K562 (cell line): ENCODE data around the gene TRAPPC4. TPM values are rescaled to one million over a fixed set of nuclear protein-coding genes. Genes with fewer than 3 reads are reported as not detected.

ENCODE experiments used
- ARHGAP35 ChIP-seq: fragments of 450-650 bp; IDR thresholded peaks from 2 replicates; pipeline ENCODE4 v1.6.1; 2018; ENCODE audit not compliant: partially characterized antibody
- CBX1 ChIP-seq: sonication (generic); IDR thresholded peaks from 2 replicates; pipeline ENCODE4 v1.6.1; 2016; ENCODE audit warnings: antibody characterized with exemption, low read depth, mild to moderate bottlenecking
- DACH1 ChIP-seq: fragments of 450-650 bp; IDR thresholded peaks from 2 replicates; pipeline ENCODE4 v1.6.1; 2018; ENCODE audit not compliant: partially characterized antibody
- PTBP1 ChIP-seq: fragments of 200-400 bp; formaldehyde crosslinking; IDR thresholded peaks from 2 replicates; pipeline ENCODE4 v1.6.1; 2017; ENCODE audit warnings: low read depth, low read length
- PTTG1 ChIP-seq: fragments of 450-650 bp; IDR thresholded peaks from 2 replicates; pipeline ENCODE4 v1.6.1; 2016; ENCODE audit warnings: low read depth, mild to moderate bottlenecking, missing genetic modification characterization, missing compliant biosample characterization
- ZNF263 ChIP-seq: sonication (generic); formaldehyde crosslinking; IDR thresholded peaks from 2 replicates; pipeline ENCODE4 v1.8.0; 2022; ENCODE audit warnings: mild to moderate bottlenecking, missing genetic modification reagents, borderline replicate concordance
- polyA plus RNA-seq, 8 experiments: library from polyadenylated mRNA; depleted of rRNA in 4 of 8; stranded (reverse) in 5 of 8; unstranded in 3 of 8; fragments of >200 nt; fragmentation: Nextera tagmentation in 2 of 8; fragmentation: Illumina TruSeq in 1 of 8; extraction: Ambion mirVana in 2 of 8; extraction: Trizol in 1 of 8; gene quantifications; 2 replicates each; pipeline versions ENCODE4 v1.2.1 to v1.2.3, GENCODE V29; 2011 to 2014; ENCODE audit warnings: inconsistent platforms in 1 of 8, missing spikeins in 1 of 8
- total RNA-seq, 7 experiments: library from RNA; depleted of rRNA in 6 of 7; stranded (reverse); fragments of >200 nt in 6 of 7; fragmentation: Illumina TruSeq in 2 of 7; extraction: Trizol in 2 of 7; gene quantifications; 2 replicates each; pipeline versions ENCODE4 v1.2.1 to v1.2.3, GENCODE V29; 2011 to 2021; ENCODE audit warnings: low replicate concordance in 1 of 7
- TF ChIP-seq, protein P1 (sequence below): fragments of 450-650 bp; IDR thresholded peaks from 2 replicates; pipeline ENCODE4 v1.6.1; 2016; ENCODE audit warnings: mild to moderate bottlenecking, moderate library complexity
- TF ChIP-seq, protein P2 (sequence below): IDR thresholded peaks from 2 replicates; pipeline ENCODE4 v1.6.1; 2016; ENCODE audit warnings: missing genetic modification characterization, missing compliant biosample characterization
- TF ChIP-seq, protein P3 (sequence below): fragments of 450-650 bp; formaldehyde crosslinking; IDR thresholded peaks from 2 replicates; pipeline ENCODE4 v1.4.0; 2020; ENCODE audit warnings: mild to moderate bottlenecking, mixed read lengths
- TF ChIP-seq, protein P4 (sequence below): fragments of 250-450 bp; sonication (Bioruptor Pico); IDR thresholded peaks from 2 replicates; pipeline ENCODE4 v1.8.0; 2022; ENCODE audit warnings: inconsistent platforms

TRAPPC4 gene
- total and polyA plus RNA-seq, 9 of the 15 experiments (the other 6 are each of a cell fraction or from before 2014, with no cell fraction given): 121 to 524 (median 142) TPM

DNA sequence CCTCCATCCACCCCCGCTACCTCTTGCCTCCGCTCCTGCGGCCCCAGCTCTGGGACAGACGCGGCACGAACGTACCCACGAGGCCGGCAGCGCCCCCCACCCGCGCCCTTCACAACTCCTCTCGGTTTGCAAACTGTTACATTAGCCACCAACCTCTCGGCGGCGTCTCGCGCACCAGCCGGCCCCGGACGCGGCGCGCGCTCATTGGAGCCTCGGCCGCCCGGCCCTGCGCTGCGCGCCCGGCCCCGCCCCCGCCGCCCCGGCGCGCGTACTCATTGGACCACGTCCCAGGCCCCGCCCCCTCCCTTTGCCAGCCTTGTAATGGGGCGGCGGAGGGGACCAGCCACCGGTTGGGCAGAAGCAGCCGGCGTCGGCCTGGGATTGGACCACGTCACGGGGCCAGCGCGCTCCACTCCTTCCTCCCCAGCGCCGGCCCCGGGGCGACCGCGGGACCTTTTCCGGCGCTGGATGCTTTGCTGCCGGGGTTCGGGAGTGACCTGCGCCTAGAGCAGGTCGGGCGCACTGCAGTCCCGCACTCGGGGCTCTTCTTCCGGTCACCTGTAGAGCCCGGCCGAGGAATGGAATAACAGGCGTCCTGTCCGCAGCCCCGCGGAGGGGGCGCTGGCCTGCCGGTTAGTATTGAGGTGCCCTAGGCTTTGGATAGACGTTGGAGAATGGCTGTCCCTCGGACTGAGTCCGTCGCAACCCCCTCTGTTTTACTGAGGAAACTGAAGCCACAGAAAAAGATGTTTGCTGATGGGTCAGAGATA lies 38.6 kb downstream of the TRAPPC4 start, which contains the start of gene HYOU1 (continued):
- TF ChIP-seq, protein P1, sequence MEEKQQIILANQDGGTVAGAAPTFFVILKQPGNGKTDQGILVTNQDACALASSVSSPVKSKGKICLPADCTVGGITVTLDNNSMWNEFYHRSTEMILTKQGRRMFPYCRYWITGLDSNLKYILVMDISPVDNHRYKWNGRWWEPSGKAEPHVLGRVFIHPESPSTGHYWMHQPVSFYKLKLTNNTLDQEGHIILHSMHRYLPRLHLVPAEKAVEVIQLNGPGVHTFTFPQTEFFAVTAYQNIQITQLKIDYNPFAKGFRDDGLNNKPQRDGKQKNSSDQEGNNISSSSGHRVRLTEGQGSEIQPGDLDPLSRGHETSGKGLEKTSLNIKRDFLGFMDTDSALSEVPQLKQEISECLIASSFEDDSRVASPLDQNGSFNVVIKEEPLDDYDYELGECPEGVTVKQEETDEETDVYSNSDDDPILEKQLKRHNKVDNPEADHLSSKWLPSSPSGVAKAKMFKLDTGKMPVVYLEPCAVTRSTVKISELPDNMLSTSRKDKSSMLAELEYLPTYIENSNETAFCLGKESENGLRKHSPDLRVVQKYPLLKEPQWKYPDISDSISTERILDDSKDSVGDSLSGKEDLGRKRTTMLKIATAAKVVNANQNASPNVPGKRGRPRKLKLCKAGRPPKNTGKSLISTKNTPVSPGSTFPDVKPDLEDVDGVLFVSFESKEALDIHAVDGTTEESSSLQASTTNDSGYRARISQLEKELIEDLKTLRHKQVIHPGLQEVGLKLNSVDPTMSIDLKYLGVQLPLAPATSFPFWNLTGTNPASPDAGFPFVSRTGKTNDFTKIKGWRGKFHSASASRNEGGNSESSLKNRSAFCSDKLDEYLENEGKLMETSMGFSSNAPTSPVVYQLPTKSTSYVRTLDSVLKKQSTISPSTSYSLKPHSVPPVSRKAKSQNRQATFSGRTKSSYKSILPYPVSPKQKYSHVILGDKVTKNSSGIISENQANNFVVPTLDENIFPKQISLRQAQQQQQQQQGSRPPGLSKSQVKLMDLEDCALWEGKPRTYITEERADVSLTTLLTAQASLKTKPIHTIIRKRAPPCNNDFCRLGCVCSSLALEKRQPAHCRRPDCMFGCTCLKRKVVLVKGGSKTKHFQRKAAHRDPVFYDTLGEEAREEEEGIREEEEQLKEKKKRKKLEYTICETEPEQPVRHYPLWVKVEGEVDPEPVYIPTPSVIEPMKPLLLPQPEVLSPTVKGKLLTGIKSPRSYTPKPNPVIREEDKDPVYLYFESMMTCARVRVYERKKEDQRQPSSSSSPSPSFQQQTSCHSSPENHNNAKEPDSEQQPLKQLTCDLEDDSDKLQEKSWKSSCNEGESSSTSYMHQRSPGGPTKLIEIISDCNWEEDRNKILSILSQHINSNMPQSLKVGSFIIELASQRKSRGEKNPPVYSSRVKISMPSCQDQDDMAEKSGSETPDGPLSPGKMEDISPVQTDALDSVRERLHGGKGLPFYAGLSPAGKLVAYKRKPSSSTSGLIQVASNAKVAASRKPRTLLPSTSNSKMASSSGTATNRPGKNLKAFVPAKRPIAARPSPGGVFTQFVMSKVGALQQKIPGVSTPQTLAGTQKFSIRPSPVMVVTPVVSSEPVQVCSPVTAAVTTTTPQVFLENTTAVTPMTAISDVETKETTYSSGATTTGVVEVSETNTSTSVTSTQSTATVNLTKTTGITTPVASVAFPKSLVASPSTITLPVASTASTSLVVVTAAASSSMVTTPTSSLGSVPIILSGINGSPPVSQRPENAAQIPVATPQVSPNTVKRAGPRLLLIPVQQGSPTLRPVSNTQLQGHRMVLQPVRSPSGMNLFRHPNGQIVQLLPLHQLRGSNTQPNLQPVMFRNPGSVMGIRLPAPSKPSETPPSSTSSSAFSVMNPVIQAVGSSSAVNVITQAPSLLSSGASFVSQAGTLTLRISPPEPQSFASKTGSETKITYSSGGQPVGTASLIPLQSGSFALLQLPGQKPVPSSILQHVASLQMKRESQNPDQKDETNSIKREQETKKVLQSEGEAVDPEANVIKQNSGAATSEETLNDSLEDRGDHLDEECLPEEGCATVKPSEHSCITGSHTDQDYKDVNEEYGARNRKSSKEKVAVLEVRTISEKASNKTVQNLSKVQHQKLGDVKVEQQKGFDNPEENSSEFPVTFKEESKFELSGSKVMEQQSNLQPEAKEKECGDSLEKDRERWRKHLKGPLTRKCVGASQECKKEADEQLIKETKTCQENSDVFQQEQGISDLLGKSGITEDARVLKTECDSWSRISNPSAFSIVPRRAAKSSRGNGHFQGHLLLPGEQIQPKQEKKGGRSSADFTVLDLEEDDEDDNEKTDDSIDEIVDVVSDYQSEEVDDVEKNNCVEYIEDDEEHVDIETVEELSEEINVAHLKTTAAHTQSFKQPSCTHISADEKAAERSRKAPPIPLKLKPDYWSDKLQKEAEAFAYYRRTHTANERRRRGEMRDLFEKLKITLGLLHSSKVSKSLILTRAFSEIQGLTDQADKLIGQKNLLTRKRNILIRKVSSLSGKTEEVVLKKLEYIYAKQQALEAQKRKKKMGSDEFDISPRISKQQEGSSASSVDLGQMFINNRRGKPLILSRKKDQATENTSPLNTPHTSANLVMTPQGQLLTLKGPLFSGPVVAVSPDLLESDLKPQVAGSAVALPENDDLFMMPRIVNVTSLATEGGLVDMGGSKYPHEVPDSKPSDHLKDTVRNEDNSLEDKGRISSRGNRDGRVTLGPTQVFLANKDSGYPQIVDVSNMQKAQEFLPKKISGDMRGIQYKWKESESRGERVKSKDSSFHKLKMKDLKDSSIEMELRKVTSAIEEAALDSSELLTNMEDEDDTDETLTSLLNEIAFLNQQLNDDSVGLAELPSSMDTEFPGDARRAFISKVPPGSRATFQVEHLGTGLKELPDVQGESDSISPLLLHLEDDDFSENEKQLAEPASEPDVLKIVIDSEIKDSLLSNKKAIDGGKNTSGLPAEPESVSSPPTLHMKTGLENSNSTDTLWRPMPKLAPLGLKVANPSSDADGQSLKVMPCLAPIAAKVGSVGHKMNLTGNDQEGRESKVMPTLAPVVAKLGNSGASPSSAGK: no peak; the same call in 1 of the 2 replicates
- TF ChIP-seq, protein P2, sequence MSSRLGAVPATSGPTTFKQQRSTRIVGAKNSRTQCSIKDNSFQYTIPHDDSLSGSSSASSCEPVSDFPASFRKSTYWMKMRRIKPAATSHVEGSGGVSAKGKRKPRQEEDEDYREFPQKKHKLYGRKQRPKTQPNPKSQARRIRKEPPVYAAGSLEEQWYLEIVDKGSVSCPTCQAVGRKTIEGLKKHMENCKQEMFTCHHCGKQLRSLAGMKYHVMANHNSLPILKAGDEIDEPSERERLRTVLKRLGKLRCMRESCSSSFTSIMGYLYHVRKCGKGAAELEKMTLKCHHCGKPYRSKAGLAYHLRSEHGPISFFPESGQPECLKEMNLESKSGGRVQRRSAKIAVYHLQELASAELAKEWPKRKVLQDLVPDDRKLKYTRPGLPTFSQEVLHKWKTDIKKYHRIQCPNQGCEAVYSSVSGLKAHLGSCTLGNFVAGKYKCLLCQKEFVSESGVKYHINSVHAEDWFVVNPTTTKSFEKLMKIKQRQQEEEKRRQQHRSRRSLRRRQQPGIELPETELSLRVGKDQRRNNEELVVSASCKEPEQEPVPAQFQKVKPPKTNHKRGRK: no peak
- TF ChIP-seq ZNF263 (CRISPR knock-in tag): 0 out of 2 replicates have a peak, but pooled peaks have one; percentile 3
- TF ChIP-seq PTTG1 (tag): no peak
- no peak for TF ChIP-seq PTBP1
- TF ChIP-seq DACH1: no peak
- TF ChIP-seq, protein P3, sequence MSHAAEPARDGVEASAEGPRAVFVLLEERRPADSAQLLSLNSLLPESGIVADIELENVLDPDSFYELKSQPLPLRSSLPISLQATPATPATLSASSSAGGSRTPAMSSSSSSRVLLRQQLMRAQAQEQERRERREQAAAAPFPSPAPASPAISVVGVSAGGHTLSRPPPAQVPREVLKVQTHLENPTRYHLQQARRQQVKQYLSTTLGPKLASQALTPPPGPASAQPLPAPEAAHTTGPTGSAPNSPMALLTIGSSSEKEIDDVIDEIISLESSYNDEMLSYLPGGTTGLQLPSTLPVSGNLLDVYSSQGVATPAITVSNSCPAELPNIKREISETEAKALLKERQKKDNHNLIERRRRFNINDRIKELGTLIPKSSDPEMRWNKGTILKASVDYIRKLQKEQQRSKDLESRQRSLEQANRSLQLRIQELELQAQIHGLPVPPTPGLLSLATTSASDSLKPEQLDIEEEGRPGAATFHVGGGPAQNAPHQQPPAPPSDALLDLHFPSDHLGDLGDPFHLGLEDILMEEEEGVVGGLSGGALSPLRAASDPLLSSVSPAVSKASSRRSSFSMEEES (CRISPR knock-in tag): no peak
- no peak for TF ChIP-seq ARHGAP35
- no peak for TF ChIP-seq CBX1
- TF ChIP-seq, protein P4, sequence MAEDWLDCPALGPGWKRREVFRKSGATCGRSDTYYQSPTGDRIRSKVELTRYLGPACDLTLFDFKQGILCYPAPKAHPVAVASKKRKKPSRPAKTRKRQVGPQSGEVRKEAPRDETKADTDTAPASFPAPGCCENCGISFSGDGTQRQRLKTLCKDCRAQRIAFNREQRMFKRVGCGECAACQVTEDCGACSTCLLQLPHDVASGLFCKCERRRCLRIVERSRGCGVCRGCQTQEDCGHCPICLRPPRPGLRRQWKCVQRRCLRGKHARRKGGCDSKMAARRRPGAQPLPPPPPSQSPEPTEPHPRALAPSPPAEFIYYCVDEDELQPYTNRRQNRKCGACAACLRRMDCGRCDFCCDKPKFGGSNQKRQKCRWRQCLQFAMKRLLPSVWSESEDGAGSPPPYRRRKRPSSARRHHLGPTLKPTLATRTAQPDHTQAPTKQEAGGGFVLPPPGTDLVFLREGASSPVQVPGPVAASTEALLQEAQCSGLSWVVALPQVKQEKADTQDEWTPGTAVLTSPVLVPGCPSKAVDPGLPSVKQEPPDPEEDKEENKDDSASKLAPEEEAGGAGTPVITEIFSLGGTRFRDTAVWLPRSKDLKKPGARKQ: no peak
